Panc1 (cell line): Measurements from ENCODE around the gene DLGAP1. TPM values are rescaled to one million over a fixed set of nuclear protein-coding genes. Genes with fewer than 3 reads are reported as not detected.

Experiments
- ATAC-seq: fragments of 200-7000 bp; cut with Tn5 transposase; 2 replicates; pipeline ENCODE4 v1.9.1; 2020; ENCODE audit warnings: mild to moderate bottlenecking, moderate library complexity
- BruUV-seq: library from RNA; stranded (reverse); fragments of 400-500 nt; replicated peaks from 2 replicates; lab custom pipeline; 2021; lab: Mats Ljungman, UMichigan
- CTCF ChIA-PET: fragments of 300-600 bp; sonication (Branson Sonifier 250); formaldehyde crosslinking; loops from one replicate; lab custom pipeline; 2022; ENCODE audit warnings: antibody characterized with exemption; lab: Charles Lee
- POLR2A ChIA-PET: fragments of 300-600 bp; sonication (Branson Sonifier 250); formaldehyde crosslinking; loops from one replicate; lab custom pipeline; 2022; ENCODE audit warnings: antibody characterized with exemption; lab: Charles Lee
- DNase-seq: peaks from one replicate; pipeline ENCODE4 v3.0.0-alpha.2; 2010; ENCODE audit warnings: low read depth, low spot score
- H3K27ac ChIP-seq: 2 replicates; pipeline ENCODE4 v1.5.1; 2011; ENCODE audit warnings: mild to moderate bottlenecking, low read length, inconsistent platforms
- H3K27me3 ChIP-seq: fragments of 200-500 bp; sonication (Bioruptor generic); 2 replicates; pipeline ENCODE4 v1.6.0; 2014; ENCODE audit warnings: low read length, inconsistent platforms; ENCODE audit not compliant: control insufficient read depth, insufficient read depth
- H3K36me3 ChIP-seq: fragments of 200-500 bp; sonication (Bioruptor generic); 2 replicates; pipeline ENCODE4 v1.5.1; 2014; ENCODE audit warnings: inconsistent platforms, mild to moderate bottlenecking, low read length, moderate library complexity; ENCODE audit not compliant: control insufficient read depth, insufficient read depth
- H3K4me1 ChIP-seq: 2 replicates; pipeline ENCODE4 v1.5.1; 2011; ENCODE audit warnings: inconsistent platforms, mild to moderate bottlenecking, low read length, moderate library complexity; ENCODE audit not compliant: control insufficient read depth, insufficient read depth
- H3K4me3 ChIP-seq, 2 experiments: 2 replicates each; pipeline ENCODE4 v1.5.1; 2011 to 2012; ENCODE audit warnings: low read depth in 2 of 2, low read length in 2 of 2, mild to moderate bottlenecking in 2 of 2, inconsistent platforms in 1 of 2, moderate library complexity in 1 of 2
- H3K9me3 ChIP-seq: fragments of 200-500 bp; sonication (Bioruptor generic); 2 replicates; pipeline ENCODE4 v1.5.1; 2014; ENCODE audit warnings: low read depth, mild to moderate bottlenecking, inconsistent platforms, low read length, moderate library complexity; ENCODE audit not compliant: control insufficient read depth, insufficient read depth
- POLR2AphosphoS5 ChIP-seq: IDR thresholded peaks from 2 replicates; pipeline ENCODE4 v1.6.1; 2012; ENCODE audit warnings: mild to moderate bottlenecking, low read depth, low read length, moderate library complexity
- SIN3A ChIP-seq: IDR thresholded peaks from 2 replicates; pipeline ENCODE4 v1.6.1; 2012; ENCODE audit warnings: low read depth, mild to moderate bottlenecking, low read length, moderate library complexity, borderline replicate concordance; ENCODE audit not compliant: insufficient read depth
- TCF7L2 ChIP-seq: IDR thresholded peaks from 2 replicates; pipeline ENCODE4 v1.6.1; 2011; ENCODE audit warnings: mild to moderate bottlenecking, low read depth, low read length, inconsistent platforms
- in situ Hi-C: cut with HindIII; loops from 2 replicates; pipeline ENCODE4 v1.10.0; 2016; ENCODE audit warnings: low sequenced_read_pairs, low pct_unique_long_range_greater_than_20kb
- intact Hi-C: fragments of 100-400 bp; cut with micrococcal nuclease; formaldehyde crosslinking; loops from one replicate; pipeline ENCODE4 v1.10.0; 2022; ENCODE audit not compliant: unreplicated experiment
- total RNA-seq: library from RNA; stranded (reverse); gene quantifications from one replicate; pipeline ENCODE4 v1.2.1, GENCODE V29; 2021; ENCODE audit not compliant: unreplicated experiment
- TF ChIP-seq, protein P1 (sequence below): fragments of 450-650 bp; IDR thresholded peaks from 2 replicates; pipeline ENCODE4 v1.5.1; 2017; ENCODE audit warnings: mild to moderate bottlenecking
- TF ChIP-seq, protein P2 (sequence below), 2 experiments: IDR thresholded peaks; 2 replicates each; pipeline ENCODE4 v1.6.1; 2011 to 2012; ENCODE audit warnings: low read depth in 2 of 2, control low read depth in 1 of 2, low read length in 1 of 2, mild to moderate bottlenecking in 1 of 2, moderate library complexity in 1 of 2; ENCODE audit not compliant: insufficient read depth in 1 of 2

Gene DLGAP1
- total RNA-seq, 1 experiment from 2014 or later = 1.8 TPM

DNA sequence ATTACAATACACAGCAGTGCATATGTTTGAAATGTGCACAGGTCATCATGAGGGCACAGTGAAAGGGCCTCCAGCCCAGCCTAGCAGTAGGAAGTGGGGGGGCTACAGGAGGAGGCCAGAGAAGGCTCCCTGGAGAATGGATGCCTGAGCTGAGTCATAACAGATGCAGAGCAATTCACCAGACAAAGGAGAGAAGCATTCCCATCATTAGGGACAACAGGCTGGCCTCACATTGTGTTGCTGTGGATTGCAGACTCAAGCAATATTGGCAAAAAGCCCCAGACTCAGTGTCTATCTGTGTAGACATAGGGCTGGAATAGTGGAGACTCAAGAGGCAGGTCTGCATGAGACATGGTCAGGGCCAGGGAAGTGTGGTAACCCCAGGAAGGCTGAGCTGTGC, 329.9 kb downstream of the DLGAP1 start:
- TF ChIP-seq, protein P1, sequence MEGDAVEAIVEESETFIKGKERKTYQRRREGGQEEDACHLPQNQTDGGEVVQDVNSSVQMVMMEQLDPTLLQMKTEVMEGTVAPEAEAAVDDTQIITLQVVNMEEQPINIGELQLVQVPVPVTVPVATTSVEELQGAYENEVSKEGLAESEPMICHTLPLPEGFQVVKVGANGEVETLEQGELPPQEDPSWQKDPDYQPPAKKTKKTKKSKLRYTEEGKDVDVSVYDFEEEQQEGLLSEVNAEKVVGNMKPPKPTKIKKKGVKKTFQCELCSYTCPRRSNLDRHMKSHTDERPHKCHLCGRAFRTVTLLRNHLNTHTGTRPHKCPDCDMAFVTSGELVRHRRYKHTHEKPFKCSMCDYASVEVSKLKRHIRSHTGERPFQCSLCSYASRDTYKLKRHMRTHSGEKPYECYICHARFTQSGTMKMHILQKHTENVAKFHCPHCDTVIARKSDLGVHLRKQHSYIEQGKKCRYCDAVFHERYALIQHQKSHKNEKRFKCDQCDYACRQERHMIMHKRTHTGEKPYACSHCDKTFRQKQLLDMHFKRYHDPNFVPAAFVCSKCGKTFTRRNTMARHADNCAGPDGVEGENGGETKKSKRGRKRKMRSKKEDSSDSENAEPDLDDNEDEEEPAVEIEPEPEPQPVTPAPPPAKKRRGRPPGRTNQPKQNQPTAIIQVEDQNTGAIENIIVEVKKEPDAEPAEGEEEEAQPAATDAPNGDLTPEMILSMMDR = no peak
- TF ChIP-seq, protein P2, sequence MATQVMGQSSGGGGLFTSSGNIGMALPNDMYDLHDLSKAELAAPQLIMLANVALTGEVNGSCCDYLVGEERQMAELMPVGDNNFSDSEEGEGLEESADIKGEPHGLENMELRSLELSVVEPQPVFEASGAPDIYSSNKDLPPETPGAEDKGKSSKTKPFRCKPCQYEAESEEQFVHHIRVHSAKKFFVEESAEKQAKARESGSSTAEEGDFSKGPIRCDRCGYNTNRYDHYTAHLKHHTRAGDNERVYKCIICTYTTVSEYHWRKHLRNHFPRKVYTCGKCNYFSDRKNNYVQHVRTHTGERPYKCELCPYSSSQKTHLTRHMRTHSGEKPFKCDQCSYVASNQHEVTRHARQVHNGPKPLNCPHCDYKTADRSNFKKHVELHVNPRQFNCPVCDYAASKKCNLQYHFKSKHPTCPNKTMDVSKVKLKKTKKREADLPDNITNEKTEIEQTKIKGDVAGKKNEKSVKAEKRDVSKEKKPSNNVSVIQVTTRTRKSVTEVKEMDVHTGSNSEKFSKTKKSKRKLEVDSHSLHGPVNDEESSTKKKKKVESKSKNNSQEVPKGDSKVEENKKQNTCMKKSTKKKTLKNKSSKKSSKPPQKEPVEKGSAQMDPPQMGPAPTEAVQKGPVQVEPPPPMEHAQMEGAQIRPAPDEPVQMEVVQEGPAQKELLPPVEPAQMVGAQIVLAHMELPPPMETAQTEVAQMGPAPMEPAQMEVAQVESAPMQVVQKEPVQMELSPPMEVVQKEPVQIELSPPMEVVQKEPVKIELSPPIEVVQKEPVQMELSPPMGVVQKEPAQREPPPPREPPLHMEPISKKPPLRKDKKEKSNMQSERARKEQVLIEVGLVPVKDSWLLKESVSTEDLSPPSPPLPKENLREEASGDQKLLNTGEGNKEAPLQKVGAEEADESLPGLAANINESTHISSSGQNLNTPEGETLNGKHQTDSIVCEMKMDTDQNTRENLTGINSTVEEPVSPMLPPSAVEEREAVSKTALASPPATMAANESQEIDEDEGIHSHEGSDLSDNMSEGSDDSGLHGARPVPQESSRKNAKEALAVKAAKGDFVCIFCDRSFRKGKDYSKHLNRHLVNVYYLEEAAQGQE (IDR thresholded peaks at IDR 0.05; ENCODE audit: insufficient read depth in 1 of 2, low read depth in 2 of 2, low read length in 1 of 2) = no peak
- TF ChIP-seq SIN3A = no peak
- TF ChIP-seq TCF7L2 = no peak
- no peak for TF ChIP-seq POLR2AphosphoS5
- no TSS peak for BruUV-seq
- peak; percentile 65 for ATAC-seq
- DNase-seq = no peak
- H3K27me3 ChIP-seq = no peaks in the 10 kb centered on the region
- CTCF ChIA-PET = no interaction called here
- H3K36me3 ChIP-seq = no peaks in the 10 kb centered on the region
- POLR2A ChIA-PET = no interaction called here
- H3K9me3 ChIP-seq = no peaks in the 10 kb centered on the region
- H3K4me1 ChIP-seq = no peaks in the 10 kb centered on the region
- H3K4me3 ChIP-seq = no peak overlapping the region
- intact Hi-C loops (no loop called here), in situ Hi-C loops (no loop called here)
- no peak overlapping the region for H3K27ac ChIP-seq

DNA sequence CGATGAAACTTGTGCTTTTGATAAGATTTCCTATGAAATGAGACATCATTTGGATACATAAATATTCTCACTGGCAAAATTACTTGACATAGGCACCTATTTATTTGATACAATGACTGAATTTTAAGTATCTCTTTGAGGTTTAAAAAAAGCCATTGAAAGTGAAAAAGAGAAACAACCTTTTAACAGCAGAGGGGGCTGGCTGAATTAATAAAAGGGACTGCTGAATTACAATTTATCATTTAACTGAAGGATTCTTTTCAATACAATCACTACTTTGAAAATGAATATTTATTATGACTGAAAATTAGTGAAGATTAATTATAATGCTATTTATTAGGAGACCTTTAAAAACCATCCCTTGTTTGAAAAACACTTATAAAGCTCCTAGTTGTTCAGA, 335.3 kb downstream of the DLGAP1 start:
- ATAC-seq = no peak
- intact Hi-C loops = loop anchor here (10.0 kb wide), 1 partner anchor 935 kb away; no protein-coding TSS in a partner anchor

More for the DNA sequence above, 335.3 kb downstream of the DLGAP1 start:
- Histone ChIP-seq H3K27me3 (no peaks in the 10 kb centered on the region; the same call in 1 of the 2 replicates), H3K27ac (no peak overlapping the region), H3K36me3 (no peaks in the 10 kb centered on the region), H3K4me3 (no peak overlapping the region), H3K4me1 (no peaks in the 10 kb centered on the region), H3K9me3 (no peaks in the 10 kb centered on the region)
- DNase-seq = no peak
- in situ Hi-C loops = no loop called here
- no peak for TF ChIP-seq TCF7L2
- no peak for TF ChIP-seq POLR2AphosphoS5
- TF ChIP-seq, protein P2 (IDR thresholded peaks at IDR 0.05; ENCODE audit: insufficient read depth in 1 of 2, low read depth in 2 of 2, low read length in 1 of 2) = no peak
- TF ChIP-seq, protein P1 = no peak
- no peak for TF ChIP-seq SIN3A
- ChIA-PET POLR2A (no interaction called here), CTCF (no interaction called here)
- no TSS peak for BruUV-seq
